Right lung (tissue), 5 donors: ENCODE data around the gene GNB1L. TPM values are rescaled to one million over a fixed set of nuclear protein-coding genes. Genes with fewer than 3 reads are reported as not detected.
A peak's percentile ranks its signal among the peaks of the same experiment; 100 is the strongest.

Source experiments
- DNase-seq, 2 donors: peaks; one replicate each; pipeline ENCODE4 v3.0.0-alpha.2; 2013
- polyA plus RNA-seq, 5 donors: library from polyadenylated mRNA; unstranded; fragments of 120-200 nt; gene quantifications; one replicate each; pipeline versions ENCODE4 v1.2.1 to v1.2.3, GENCODE V29; 2013; ENCODE audit warnings: inconsistent platforms in 1 of 5, low replicate concordance in 1 of 5; ENCODE audit not compliant: insufficient read length in 5 of 5, insufficient read depth in 1 of 5

Gene GNB1L
- polyA plus RNA-seq, 5 donors: 2.7 to 6.4 (median 6.1) TPM

DNA sequence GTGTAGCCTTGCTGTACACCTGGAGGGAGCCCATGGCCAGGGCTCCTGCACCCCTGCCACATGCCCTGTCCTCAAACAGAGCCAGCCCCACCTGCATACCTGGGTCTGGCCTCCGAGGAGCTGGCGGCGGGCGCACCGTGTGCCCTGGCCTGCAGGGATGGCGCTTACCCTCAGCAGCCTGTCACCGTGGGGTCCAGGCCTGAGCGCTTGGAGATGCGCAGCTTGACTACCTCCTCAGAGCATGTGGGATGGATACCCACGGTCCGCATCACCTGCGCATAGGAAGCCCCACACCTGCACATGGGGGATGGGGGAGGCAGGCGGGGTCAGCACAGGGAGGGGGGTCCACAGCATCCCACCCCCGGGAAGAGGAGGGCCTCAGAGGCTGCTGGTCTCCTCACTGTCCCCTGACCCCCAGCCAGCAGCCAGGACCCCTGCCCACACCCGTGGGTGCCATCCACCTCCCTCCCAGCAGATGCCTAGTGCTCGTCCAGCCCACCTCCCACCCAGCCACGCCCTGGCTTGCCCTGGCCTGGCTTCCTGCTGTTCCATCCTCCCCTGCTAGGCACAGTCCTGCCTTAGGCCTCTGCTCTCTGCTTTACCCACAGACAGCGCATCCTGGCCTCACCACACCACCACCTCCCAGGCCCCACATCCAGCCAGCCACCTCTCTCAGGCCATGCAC is 22.4 kb upstream of the GNB1L start:
- no peak for DNase-seq

DNA sequence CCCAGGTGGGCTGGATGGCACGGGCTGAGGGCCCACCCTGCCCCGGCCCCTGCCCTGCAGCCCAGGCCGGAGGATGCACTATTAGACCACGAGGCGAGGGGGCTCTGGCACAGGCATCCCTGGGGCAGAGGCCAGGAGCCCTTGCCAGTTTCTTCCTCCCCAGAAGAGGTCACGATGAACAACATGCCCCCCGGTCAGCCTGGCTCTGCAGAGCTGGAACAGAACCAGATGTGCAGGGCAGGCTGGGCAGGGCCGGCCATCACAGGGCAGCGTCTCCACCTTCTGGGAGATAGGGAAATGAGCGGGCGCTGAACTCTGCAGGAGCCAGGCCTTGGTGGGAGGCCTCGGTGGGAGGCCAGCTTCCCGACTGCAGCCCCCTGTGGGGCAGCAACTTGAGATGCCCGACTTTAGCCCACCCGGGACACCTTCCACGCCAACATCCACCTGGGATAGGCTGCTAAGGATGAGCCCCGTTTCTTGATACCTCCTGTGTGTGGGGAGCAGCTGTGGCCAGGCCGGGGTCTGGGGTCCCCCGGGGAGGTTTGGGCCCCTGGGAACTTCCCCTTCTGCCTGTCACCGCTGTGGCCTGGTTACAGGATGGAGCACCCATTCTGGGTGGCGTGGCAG is 21.8 kb upstream of the GNB1L start:
- no peak for DNase-seq

DNA sequence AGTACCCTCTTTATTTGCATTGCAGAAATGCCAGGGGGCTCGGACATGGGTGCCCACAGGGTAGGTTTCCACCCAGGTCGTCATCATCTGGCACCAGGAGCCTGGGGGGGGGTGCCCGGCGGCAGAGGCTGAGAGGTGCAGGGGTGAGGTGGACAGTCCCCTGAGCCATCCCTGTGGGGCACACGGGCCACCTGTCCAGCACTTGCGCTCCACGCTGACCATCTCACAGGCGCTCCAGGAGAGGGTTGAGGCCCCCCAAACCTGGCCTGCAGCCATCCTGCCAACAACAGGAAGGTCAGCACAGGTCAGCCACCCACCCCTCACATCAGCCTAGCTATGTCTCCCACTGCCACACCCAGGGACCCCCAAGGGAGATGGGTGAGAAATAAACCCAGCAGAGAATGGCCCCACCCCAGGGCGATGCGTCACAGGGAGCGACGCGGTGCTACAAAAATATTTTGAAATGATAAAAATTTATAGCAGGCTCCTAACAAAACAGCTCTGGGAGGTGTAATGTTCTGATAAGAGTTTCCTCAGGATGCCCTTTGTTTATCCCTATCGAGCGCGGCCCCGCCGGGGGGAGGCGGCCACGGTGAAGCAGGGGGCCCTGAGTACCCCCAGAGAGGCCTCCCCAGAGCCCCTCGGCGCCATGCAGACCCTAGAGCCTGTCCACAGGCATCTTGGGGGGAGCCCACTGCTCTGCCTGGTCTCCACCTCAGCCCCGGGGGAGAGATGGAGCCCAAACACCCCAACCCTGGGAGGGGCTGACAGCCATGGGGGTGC is 21.0 kb upstream of the GNB1L start:
- DNase-seq: no peak

DNA sequence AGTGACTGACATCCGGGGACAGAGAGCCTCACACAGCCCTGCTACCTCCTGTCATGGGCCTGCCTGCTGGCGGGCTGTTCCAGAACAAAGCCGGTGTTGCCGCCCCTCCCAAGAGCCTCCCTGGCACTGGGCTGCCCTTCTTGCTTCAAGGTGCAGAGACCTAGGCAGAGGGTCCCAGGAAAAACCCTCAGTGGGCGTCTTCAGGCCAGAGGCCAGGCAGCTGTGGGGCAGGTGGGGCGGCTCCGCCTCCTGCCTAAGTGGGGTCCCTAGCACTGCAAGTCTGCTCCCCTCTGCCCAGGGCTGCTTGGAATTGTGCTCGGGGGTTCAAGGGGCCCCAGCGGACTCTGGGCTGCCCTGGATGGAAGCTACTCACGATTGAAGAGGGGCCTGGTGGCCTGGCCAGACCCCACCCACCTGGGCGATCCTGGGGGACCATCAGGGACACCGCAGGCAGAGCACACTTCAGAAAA is 20.4 kb upstream of the GNB1L start:
- DNase-seq: no peak

DNA sequence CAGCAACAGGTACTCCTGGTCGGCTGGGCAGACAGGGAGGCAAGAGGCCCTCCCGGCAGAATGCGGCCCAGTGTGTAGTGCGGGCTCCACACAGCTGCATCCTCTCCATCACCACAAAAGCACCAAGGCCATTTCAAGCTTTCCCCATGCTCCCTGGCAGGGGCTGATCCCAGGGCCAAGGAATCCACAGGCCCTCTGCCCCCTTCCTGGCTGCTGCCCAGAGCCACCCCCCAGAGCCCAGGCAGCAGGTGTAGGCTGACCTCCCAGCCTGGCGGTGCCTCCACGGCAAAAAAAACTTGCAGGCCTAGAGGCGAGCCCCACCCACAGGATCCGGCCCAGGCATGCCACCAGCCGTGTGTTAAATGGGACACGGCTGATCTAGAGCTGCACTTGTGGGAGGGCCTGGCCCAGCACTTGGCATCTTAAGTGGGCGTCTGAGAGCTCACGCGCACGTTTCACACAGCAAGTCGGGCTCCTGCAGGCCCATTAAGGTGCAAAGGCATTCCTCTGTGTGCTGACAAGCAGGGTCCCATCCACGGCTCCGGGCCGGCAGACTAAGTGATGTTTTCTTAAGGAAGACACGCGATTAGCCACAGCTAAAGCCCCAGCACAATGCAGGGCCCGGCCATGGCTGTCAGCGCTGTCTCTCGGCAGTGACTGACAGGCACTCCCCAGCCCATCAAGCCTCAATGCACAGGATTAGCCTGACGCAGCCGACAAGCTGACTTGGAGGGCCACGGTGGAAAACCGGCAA is 19.8 kb upstream of the GNB1L start:
- peak; percentile 47 to 67 for DNase-seq

DNA sequence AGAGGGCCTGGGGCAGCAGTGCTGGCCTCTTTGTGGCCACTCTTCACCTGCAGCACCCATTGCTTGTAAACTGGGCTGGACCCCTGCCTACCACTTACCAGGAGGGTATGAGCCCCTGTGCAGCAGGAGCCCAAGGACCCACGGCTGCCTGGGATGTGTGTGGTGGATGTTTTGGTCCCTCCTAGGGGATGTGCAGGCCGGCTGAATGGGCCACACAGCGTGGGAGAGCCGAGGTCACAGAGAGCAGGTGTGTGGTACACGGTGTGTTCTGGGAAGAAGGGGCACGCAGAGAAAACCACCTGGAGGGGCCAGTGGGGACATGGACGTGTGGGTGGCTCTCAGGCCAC is 19.3 kb upstream of the GNB1L start:
- no peak for DNase-seq

DNA sequence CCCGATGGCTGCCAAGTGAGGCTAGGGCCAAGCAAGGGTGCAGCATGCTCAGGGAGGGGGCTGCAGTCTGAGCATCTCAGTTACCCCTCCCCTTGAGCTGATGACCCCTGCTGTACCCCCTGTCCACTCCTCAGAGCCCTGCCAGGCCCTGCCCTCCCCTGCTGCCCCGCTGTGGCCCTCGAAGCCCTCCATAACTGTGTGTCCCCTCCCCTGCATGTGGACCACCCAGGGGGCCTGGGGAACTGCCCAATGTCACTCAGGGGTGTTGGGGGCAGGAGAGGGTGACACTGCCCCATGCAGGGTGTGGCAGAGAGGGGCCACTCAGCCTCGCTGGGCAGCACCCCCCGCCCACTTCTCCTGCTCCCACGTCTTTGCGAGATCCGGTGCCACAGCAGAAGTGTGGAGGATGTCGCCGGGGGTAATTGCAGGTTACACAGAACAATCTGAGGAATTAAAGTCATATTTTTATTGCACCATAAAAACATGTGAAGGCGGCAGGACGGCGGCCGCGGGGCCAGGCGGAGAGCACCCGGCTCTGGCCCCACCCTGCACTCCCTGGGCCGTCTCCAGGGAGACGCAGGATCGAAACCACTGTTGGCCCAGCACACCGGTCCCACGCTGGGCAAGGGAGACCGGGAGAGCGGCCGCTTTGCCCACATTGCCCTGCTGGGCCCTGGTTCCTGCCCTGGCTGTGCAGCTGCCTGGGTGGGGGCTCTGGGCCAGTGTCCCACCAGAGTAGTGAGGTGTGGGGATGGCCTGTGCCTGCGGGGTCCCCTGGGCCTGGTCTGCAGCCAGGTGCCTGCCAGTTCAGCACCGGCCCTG is 18.7 kb upstream of the GNB1L start:
- DNase-seq: no peak

DNA sequence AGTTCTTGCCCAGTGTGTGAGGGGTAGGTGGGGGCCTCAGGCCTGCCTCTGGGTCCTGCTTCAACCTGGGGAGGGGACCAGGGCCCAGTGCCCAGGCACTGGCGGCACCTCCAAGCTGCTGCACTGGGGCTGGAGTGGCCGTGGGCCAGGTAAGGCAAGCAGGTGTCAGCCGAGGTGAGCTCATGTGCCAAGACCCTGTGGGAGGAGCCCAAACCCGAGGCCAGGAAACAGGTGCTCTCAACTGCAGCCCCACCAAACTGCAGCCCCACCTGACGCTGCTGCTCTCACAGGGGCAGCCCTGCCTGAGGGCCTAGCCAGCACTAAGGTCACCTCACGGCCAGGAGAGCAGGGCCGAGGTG is 18.1 kb upstream of the GNB1L start:
- no peak for DNase-seq

DNA sequence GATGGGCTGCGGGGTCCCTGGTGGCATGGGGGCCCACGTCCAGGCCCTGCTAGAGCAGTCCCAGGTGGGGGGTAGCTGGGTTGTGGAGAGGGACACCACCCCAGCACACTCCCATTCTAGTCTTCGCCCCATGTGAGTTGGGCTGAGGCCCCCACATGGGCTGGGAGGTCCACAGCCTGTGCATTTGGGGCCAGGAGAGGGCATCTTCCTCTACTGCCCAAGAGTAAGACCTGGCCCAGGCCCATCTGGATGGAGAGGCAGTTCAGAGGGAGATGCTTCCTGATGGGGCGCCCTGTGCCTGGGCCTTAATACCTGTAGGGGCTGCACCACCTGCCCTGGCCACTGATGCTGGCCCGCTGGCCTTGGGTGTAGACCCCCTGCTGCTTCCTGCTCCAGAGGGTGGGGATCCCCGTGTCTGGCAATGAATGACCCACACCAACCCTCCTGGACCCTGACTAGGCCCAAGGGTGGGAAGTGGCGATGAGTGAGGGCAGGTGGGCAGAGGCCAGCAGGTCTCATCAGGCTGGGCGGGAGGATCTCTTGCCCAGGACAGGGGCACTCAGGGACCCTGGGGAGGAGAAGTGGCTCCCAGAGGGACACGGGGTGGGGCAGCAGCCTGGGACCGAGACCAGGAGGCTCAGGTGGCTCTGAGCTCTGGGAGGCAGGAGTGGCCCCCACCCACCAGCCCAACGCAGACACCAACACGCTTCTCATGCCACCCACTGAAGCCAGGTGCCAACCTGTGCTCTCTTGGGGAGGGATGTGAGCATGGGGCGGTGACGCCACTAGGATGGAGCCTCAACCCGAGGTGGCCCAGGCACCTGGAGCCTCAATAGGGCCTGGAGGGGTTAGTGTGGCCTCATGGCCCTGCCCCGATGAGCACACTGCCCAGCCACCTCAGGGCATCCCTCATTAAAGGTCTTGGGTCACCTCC is 17.4 kb upstream of the GNB1L start:
- DNase-seq: no peak

DNA sequence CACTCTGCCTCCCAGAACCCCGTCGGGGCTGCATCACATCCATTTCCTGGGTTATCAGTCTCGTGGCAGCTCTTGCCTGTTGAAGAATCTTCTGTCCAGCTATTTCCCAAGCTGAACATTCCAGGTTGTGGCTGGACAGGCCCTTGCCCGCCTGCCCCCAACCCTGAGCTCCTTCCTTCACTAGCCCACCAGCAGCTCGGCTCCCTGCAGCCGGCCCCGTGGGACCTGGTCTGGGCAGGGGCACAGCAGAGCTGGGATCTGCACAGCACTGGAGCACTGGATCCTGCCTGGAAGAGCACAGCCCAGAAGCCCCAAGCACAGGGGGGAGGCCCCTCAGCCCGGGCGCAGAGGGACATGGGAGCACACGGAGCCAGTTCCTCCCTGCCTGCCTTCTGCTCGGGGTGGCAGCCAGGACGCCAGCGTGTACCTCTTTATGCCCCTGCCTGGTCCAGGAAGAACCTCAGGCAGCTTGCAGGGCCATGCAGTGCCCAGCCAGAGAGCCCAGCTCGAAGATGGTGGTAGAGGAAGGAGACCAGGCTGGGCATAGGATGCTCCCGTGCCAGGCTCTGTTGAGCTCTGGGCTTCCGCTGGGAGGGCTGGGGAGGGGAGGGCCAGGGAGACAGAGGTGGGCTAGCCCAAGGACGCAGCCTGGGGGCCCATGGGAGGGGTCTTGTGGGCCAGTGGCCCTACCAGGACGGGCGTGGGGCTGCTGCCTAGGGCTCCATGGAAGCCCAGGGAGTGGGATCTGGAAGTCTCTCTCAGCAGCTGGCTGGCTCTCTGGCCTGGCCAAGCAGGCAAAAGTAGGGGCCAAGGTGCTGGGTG is 16.6 kb upstream of the GNB1L start:
- no peak for DNase-seq

DNA sequence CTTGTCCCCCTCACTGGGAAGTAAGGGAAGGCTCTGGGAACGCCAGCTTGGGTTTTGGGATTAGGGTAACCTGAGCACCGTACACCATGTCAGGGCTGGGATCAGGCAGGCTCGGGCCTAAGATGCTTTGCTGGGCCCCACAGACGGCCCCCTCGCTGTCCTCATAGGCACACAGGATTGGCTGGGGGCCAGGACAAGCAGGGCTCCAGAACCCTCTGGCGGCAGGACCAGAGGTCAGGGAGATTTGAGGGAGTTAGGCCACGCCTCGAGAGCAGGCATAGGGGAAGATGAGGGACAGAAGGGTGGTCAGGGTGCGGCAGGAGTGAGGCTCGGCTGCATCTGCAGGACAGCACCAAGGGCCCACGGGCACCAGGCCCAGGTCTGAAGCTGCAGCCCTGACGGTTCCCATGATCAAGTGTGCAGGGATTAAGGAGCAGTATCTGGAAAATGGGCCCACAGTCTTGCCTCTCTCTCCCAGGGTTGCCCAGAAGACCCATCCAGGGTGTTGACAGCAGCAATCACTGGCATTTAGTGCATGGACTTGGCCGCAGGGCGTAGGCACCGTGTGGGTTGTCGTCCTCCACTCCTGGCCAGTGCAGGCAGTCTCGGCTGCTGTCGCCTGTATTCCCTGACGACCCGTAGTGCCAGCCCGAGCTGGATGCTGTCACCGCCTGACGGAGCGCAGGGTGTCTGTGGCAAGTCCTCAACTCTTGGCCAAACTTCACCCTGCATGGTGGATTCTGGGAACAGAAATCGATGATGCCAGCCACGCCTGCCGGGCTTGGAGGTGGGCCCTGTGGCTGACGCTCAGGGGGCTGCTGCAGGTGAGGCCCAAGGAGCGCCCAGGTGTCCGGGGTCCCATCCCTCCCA is 15.7 kb upstream of the GNB1L start:
- no peak for DNase-seq

DNA sequence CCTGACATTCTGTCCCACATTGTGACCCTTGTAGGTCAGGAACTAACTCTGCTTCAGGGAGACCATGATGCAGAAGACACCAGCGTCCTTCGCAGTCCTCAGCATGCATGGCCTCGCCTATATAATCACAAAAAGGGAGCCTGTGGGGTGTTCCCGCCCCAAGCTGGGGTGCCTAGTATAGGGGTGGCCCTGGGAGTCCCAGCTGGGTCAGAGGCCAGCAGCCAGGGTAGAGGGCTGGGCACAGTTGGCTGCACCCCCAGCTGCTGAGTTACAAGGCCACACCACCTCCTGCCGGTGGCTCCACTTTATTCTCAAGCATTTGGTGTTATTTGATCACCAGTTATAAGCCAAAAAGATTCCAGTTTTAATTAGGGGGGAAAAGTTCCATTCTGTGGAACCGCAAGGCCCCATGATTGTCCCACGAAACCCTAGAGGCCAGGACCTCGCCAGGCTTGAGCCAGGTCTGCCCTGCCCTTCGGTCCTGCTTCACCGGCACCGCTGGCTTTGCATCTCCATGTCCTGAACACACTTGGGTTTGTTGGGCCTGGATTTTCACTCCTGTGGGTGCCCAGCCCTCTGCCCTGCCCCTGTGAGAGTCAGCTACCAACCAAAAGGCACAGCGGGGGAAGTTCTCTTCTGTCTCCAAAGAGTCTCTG is 15.0 kb upstream of the GNB1L start:
- DNase-seq: no peak

DNA sequence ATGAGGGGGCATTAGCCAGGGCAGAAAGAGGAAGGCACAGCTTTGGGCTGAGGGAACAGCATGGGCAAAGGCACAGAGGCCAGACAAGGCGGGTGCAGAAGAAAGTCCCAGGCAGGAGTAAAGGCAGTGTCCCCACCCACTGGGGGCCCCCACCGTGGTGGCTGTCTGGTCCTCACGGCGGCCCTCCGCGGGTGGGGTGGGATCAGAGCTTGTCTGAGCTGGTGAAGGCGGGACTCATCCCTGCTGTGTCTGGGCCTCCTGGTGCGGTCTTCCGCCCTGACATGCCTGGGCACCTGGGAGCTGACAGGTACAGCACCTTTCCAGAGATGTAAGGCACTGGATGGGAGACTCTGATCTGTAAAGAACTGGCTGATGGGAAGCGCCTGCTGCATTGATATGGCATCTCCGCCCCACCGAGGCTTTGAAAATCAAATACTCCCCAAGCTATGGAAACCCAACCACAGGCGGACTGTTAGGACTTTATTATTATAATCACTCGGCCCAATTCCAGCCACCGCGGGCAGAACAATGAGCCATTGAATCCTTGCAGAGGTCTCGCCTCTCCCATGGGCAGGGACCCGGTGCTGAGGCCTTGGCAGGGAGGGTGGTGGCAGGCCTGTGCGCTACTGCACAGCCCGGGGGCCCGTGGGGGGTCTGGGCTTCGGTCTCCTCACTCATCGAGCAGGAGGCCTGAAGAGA is 14.2 kb upstream of the GNB1L start:
- DNase-seq: no peak

DNA sequence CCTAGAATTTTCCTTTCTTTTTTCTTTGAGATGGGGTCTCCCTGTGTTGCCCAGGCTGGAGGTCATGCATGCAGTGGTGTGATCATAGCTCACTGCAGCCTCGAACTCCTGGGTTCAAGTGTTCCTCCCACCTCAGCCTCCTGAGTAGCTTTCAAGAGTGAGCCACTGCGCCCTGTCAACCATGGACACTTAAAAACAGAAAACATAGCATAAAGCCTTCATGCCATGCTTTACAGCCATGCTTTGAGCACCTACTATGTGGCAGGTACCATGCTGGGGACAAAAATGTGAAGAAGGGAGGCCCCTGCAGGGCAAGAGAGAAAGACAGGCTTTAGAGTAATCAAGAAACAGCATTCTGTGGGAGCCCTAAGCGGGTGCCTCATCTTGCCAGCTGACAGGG is 13.7 kb upstream of the GNB1L start:
- DNase-seq: no peak

DNA sequence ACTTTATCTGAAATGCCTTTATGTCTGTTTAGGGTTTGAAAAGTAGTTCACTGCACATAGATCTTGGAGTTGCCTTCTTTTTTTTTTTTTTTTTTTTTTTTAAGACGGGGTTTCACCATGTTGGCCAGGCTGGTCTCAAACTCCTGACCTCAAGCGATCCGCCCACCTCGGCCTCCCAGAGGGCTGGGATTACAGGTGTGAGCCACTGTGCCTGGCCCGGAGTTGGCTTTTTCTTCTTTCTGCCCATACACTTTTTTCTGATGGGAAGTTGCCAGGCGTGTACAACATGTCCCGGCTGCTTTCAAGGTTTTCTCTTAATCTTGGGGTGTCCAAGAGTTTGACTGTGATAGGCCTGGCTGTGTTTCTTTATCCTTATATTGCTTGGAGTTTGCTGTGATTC is 12.9 kb upstream of the GNB1L start:
- no peak for DNase-seq

DNA sequence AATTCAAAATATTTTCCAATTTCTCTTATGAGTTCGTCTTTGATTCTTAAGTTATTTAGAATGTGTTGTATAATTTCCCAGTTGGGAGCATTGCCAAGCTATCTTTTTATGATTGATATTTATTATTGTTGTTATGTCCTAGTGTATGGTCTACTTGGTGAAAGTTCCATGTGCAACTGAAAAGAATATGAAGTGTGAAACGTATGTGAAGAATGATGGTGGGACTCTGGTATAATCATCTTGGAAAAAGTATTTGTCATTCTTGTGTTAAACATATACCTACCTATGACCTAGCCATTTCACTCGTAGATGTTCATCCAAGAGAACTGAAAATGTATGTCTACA is 12.0 kb upstream of the GNB1L start:
- DNase-seq: no peak

DNA sequence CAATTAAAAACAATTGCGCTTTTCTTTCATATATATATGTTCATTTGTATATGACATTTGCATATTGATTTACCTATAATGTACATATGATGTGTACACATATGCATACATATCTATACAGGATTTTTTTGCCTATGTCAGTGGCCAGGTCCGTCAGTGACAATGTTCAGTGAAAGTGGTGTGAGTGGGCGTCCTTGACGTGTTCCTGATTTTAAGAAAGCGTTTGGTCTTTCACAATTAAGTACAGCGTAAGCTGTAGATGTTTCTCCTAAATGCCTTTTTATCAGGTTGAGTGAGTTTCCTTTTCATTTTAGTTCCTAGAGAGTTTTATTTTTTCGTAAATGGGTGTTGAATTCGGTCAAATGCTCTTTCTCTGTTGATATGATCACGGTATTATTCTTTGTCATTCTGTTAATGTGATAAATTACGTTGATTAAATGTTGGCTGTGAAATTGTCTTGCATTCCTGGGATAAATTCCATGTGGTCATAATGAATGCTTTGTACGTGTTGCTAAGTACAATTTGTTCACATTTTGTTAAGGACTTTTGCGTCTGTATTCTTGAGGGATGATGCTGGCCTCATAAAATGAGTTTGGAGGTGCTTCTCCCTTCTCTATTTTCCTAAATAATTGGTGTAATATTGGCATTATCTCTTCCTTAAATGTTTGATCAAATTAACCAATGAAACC is 10.6 kb upstream of the GNB1L start:
- DNase-seq: no peak
